ENCODE measurements around the gene MARCHF11.

DNA sequence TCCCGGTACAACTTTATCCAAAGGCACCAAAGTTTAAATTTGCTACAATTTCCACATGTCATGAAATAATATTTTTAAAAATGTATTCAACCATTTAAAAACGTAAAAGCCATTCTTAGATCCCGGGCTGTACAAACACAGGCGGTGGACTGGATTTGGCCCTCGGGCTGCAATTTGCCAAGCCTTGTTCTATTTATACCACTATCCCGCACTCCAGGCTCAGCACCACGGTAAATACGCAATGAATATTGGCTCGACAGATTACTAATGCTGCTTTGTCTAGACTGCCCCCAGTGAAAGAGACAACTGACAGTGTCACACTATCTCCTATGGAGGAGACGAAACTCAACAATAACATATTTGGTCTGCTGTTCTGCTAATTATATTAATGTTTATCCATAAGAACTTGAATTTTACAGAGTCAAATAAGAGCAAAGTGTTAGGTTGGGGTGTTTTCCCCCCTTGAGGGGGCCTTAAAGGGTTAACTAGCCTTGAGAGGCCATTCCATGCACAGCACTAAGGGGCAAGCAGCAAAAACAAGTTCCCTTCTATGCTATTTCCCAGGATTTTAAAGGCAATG, 98.1 kb downstream of the MARCHF11 start:
- TF ChIP-seq, protein P1, sequence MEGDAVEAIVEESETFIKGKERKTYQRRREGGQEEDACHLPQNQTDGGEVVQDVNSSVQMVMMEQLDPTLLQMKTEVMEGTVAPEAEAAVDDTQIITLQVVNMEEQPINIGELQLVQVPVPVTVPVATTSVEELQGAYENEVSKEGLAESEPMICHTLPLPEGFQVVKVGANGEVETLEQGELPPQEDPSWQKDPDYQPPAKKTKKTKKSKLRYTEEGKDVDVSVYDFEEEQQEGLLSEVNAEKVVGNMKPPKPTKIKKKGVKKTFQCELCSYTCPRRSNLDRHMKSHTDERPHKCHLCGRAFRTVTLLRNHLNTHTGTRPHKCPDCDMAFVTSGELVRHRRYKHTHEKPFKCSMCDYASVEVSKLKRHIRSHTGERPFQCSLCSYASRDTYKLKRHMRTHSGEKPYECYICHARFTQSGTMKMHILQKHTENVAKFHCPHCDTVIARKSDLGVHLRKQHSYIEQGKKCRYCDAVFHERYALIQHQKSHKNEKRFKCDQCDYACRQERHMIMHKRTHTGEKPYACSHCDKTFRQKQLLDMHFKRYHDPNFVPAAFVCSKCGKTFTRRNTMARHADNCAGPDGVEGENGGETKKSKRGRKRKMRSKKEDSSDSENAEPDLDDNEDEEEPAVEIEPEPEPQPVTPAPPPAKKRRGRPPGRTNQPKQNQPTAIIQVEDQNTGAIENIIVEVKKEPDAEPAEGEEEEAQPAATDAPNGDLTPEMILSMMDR (IDR thresholded peaks at IDR 0.05), result no peak
- TF ChIP-seq POLR2A (IDR thresholded peaks at IDR 0.05), result no peak
